ENCODE measurements around the gene TUBGCP5.

TUBGCP5 gene

DNA sequence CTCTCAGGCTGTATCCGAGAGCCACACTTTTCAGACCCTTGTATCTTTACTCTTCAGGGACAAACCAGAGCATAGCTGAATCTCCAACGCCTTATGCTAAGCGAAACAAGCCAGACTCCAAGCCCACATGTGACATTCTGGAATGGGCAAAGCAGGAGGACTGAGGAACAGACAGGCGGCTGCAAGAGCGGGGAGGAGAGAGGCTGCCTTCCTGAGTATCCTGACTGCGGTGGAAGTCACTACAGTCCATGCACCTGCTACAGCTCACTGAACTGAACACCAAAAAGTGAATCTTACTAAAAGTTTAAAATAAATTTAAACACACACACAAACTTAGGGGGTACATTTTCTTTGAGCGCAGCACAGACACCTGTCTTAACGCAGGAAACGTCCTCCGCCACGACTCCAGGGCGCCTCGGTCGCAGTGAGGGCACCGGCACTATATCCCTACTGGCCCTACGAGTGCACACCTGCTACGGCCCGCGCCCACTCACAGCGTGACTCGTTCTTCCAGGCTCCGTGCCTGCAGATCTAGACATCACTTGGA lies 60.6 kb downstream of the TUBGCP5 start:
- DNase-seq (ENCODE audit: low spot score): no peak

DNA sequence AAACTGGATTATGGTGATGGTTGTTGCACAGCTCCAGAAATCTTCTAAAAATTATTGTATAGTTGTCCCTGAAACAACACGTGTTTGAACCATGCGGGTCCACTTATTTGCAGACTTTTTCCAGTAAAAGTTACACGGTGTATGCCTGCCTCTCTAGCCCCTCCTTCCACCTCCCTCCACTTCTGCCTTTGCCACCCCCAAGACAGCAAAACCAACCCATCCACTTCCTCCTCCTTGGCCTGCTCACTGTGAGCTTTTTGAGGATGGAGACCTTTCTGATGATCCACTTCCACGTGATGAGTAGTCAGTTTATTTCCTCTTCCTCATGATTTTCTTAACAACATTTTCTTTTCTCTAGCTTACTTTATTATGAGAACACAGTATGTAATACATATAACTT lies 64.6 kb downstream of the TUBGCP5 start:
- DNase-seq (ENCODE audit: low spot score): no peak

DNA sequence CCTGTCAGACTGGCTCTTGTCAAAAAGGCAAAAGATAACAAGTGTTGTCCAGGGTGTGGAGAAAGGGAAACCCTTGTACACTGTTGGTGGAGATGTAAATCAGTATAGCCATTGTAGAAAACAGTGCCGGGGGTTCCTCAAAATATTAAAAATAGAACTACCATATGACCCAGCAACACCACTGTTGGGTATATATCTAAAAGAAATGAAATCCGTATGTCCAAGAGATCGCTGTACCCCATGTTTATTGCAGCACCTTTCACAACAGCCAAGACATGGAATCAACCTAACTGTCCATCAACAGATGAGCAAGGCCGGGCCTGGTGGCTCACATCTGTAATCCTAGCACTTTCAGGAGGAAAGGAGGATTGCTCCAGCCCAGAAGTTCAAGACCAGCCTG lies 65.4 kb downstream of the TUBGCP5 start:
- no peak for DNase-seq (ENCODE audit: low spot score)

DNA sequence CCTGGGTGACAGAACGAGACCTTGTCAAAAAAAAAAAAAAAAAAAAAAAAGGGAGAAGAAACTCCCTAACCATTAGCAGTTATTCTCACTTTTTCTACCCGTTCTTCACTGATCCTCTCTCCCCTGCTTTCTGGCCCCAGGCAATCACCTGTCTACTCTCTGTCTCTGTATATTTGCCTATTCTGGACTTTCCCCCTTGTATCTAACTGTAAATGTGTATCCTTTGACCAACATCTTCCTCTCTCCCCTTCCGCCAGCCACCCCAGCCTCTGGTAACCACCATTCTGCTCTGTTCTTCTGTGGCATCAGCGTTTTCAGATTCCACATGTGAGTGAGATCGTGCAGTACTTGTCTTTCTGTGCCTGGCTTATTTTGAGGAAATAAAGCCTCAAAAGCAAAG lies 66.1 kb downstream of the TUBGCP5 start:
- no peak for DNase-seq (ENCODE audit: low spot score)

DNA sequence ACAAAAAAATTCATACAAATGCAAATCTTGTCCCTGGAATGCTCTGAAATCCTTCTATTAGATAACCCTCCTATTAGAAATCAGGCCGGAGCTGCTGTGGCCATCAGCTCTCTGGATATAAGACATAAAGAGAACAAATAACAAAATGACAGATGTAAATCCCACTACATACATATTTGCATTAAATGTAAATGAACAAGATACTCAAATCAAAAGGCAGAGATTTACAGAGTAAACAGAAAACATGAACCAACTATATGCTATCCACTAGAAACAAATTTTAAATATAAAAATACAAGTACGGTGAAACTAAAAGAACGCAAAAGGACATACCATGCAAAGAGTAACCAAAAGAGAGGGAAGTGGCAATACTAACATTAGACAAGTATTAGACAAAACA lies 69.9 kb downstream of the TUBGCP5 start:
- no peak for DNase-seq (ENCODE audit: low spot score)

DNA sequence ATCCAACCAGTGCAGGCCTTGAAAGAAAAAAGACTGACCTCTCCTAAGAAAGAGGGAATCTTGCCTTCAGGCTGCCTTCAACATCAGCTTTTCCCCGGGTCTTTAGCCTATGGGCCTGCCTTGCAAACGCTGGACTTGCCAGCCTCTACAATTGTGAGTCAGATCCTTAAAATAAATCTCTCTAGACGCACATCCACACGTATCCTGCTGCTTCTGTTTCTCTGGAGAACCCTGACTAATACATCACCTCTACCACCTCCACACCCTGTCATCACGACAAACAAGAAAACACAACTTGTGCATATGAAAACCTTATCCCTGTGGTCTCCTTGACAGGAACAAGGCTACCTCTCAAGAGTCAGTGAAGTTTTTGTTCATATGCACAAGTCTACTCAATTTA lies 71.0 kb downstream of the TUBGCP5 start:
- DNase-seq (ENCODE audit: low spot score): no peak

DNA sequence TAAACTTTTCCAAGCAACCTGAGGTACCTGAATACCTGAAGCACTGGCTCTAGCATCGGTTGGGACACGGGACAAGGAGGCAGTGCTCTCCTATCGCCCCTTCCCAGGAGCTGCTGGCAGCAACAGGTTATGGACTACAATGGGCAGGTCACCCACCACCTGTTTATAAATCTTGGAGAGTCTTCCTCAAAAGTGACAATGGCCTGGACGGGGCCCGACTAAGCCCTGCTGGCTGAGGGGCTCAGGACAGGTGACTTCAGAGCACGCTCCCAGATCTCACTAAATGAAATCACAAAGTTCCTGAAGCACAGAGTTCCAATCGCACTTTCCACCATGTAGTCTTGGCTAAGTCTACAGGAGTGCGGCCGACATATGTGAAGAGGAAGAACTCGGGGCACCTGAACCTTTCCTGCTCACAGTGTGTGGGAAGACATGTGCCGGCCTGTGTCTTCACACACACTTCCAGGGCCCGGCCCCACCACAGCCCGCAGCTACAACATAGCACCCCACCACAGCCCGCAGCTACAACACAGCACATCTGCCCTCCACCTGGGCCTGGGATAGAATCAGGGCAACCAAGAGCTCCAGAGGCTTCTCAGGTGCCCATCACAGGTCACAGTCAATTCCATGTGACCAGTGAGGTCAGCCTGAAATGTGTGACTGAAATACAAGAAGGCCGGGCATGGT lies 72.1 kb downstream of the TUBGCP5 start:
- DNase-seq (ENCODE audit: low spot score): no peak

DNA sequence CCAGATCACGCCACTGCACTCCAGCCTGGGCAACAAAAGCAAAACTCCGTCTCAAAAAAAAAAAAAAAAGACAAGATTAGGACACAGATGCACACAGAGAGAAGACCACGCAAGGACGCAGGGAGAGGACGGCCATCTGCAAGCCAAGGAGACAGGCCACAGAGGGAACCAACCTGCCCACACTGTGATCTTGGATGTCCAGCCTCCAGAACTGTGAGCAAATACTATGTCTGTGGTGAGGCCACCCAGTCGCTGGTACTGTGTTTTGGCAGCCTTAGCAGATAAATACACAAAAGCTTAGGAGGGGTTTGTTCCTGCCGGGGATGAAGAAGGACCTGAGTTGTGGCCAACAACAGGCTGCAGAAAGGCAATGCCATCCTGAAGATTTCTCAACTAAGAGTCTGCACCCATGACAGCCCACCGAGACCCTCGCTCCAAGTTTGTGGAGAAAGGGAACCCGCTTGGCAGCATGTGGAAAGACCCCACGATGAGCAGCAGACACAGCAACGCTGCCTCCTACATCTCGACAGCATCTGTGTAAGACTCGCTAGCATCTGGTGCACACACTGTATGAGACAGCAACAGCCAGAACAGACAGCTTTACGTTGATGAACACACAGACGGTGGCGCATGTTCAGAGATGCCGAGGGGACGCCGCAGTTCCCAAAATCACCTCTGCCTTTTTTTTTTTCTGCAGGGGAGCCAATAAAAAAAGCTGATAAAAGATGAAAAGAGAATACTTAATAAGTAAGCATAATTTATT lies 72.9 kb downstream of the TUBGCP5 start:
- DNase-seq (ENCODE audit: low spot score): no peak

DNA sequence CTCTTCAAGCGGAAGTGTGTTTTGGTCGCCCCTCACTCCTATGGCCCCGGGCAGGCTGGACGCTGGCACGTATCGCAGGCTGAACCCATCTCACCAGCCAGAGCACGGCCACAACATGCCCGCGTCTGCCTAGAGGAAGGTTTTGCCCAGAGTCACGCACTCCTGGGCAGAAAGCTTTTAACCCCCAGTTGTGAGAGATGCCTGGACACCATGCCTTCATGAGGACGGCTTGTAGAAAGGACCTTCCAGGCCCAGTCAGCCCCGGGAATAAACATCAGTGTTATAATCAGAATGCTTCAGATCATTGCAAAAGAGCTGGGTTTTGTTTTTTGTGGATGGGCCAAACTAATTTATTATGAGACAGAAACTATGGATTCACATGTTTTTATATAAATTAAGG lies 75.7 kb downstream of the TUBGCP5 start:
- no peak for DNase-seq (ENCODE audit: low spot score)

DNA sequence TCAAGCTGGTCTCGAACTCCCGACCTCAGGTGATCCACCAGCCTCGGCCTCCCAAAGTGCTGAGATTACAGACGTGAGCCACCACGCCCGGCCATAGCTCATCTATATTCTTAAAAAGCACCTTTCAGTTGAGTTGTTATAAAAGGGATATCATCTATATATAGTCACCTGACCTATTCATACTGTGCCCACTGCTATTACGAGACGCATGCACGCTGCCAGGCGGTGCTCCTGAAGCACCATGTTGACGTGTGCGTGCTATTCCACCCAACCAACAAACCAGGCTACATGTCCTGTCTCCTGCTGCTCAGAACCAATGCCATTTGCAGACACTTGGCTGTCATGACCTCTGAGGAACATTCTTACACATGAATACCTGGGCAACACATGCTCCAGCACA lies 76.8 kb downstream of the TUBGCP5 start:
- no peak for DNase-seq (ENCODE audit: low spot score)

DNA sequence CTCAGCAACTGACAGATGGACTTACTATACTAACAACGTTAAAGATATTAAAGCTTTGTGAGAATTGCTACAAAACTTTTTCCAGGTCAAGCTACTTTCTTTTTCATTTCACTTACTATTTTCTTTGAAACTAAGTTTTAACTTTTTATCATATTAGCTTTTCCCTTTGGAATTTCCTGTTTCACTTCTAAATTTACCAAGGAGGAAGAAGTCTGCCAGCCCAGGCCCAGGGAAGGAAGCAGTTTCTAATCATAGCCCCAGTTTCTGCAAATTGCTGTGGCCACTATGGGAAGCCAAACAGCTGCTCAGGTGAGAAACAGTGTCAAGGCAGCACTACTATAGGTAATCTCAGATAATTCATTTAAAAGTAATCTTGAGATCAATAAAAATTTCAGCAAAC lies 77.6 kb downstream of the TUBGCP5 start:
- no peak for DNase-seq (ENCODE audit: low spot score)

DNA sequence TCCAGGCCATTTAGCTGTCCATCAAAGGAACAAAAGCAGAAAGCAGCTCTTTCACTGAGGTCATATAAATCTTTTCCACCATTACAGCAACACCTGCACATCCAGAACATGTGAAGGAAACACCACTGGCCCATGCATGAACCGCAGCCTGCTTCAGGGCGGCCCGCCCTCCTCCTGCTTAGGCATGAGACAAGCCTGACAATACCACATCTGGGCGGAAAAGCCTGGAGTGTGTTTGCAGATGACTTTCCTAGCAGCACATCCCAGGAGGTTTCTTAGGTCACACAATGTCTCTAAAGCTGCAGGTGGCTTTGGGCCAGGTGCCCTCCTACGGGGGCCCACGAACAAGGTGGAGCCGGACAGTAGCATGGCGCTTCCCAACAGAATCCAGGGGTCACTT lies 78.8 kb downstream of the TUBGCP5 start:
- no peak for DNase-seq (ENCODE audit: low spot score)

DNA sequence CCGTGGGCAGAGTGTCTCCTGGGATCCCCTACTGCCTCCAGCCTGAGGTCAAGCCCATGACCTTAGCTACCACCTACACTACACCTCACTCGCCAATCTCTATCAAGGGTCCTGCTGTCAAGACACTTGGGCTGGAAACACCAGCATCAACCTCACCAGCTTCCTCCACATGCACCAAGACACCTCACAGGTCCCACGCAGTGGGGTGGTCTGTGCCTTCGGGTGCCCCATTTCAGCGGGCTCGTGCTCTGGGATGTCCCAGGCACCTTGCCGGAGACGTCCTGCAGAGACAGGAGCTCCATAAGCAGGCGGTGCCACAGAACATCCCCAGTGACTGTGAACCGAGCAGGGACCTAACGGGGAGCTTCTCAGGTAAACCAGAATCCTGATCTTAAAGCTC lies 79.2 kb downstream of the TUBGCP5 start:
- DNase-seq (ENCODE audit: low spot score): no peak

DNA sequence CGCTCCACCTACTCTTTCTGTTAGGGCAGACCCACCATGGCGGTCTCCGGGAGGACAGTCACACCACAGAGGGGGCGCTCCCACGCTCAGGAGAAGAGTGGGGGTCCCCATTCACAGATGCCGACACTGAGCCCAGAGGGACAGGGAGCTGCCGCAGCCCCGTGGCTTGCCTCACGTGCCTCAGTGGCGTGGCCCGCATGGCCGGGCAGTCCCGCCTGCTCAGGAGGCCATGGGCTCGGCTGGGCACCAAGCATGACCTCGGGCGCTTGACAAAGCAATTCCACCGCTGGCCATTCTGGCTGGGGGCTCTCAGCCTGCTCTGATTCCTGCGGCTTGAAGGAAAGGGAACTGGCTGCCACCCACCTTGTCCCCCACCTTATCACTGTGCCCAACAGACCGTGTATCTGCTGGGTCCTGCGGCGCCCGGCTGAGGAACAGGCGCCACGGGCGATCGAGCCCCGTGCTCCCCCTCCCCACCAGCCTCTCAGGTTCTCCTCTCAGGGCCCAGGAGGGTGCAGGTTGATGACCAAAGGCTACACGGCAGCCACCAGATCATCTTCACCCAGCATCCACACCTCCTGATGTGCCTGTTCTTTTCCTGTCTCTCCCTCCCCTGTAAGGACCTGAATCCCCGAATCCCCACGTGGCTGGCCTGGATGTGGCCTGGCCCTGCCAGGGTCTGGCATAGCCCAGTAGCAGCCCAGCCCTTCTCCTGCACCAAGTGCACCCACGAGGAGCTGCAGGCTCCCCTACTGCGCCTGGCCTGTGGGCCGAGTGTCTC lies 79.9 kb downstream of the TUBGCP5 start:
- no peak for DNase-seq (ENCODE audit: low spot score)

DNA sequence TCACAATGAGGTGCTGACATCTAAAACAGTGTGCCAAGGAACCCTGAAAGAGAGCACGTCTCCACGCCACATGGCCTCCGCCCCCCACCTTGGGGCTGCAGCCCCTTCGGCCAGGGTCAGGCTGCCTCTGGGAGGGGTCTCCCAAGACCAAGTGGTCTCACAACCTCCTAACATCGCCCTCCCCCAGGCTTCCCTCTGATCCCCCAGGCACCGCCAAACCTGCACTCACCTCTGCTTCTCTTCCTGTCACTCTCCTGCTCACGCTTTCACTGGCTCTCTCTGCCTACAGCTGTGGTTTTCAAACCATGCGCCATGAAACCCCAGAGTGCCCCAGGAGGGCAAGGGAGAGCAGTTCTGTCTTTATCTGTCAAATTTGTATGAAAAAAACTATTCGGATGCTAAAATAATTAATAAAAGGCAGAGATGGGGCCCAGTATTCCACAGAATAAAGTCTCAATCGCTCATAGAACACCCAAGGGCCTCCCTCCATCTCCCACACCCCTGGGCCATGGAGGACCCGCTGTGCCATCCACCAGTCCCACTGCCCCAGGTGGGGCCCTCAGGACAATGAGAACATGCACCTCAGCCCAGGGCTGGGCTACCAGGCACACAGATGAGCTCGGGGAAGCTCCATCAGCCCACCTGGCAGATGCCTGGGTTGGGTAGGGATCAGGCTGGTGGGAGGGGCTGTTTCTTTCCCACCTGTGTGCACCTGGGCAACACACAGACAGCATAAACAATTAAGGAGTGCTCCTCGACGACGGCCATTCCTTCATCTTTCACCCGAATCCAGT lies 80.7 kb downstream of the TUBGCP5 start:
- no peak for DNase-seq (ENCODE audit: low spot score)

DNA sequence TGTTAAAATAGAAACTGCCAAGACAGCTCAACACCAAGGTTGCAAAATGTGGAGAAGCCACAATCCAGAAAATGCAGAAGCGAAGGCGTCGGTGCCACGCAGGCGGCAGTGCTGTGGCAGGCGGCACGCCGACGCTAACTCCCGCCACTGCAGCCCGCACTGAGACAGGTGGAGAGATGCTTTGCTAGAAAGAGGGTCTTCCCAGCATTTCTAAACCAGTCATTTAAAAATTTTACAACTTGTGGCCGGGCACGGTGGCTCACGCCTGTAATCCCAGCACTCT lies 82.5 kb downstream of the TUBGCP5 start:
- DNase-seq (ENCODE audit: low spot score): no peak

DNA sequence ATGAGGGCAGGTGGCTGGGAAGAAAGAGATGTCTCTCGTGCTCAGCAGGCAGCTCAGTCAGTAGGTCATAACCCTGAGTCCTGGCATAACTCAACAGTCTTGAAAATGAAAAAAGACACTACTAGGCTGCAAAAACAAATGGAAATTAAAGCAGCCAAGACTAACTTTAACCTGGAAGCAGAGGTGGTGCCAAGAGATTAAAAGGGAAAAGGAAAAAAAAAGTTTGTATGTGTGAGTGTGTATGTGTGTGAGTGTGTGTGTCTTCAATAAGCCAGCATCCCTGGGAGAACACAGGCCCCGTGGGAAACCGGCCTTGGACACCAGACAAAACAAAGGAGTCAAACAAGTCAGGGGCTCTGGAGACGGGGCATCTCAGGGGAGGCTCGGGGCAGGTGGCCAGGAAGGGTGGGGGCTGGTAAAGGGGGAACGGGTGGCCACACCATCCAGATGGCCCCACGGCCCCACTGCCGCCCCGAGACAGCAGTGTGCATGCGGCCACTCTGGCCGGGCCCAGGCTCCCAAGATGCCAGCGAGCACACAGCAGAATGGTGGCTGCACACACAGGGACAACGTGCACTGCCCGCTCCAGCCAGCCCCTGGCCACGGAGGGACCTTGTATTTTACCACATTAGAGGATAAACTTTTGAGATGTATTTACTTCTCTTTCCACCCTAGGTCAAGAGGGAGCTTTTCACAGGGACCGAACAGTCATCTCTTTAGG lies 83.0 kb downstream of the TUBGCP5 start:
- no peak for DNase-seq (ENCODE audit: low spot score)

DNA sequence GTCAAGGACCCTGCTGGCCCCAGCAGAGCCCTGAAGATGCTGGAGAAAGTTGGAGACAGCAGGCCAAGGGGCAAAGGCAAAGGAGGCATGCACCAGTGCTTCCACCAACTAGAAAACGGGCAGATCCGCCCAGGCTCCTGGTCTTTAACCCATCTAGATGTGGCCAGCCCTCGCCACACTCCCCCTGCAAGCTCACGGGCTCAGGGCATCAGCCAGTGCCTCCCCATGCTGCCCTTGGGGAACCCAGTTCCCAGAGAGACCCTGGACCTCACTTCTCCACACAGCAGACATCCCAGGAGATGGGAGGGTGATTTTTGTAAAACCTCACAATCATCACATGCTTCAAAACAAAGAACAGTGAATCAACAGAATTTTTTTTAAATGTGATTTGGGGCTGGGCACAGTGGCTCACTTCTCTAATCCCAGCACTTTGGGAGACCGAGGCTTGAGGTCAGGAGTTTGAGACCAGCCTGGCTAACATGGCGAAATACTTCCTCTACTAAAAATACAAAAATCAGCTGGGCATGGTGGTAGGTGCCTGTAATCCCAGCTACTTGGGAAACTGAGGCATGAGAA lies 83.7 kb downstream of the TUBGCP5 start:
- DNase-seq (ENCODE audit: low spot score): no peak

DNA sequence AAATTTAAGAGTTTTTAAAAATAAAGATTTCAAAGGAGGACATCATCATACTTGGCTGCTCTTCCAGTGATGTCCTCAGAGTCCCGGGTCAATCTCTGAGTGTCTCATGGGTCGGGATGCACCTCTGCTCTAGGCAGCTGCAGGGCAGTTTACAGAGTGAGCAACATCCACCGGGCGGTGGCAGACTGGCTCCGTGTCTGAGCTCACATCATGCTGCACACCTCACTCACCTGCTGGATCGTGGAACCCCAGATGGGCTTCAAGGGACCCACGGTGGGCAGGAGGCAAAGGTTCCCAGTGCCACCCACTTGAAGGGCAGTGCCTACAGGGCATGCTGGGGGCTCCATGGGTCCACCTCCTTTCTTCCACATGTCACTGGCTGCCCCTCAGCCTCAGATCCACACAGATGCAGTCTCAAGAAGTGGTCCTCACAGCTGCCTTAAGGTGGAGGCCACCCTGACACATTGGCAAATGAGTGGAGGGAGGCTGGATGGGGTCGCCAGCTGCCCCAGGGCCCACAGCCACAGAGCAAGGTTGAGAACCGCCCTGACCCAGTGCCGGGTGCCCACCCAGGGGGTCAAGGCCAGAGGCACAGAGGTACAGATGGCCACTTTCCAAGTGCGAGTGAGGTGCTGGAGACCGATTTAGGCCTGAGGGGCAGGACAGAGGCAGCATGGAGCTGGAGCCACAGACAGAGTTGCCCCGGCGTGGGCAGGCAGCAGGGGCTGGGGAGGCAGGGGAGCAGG lies 84.4 kb downstream of the TUBGCP5 start:
- DNase-seq (ENCODE audit: low spot score): no peak

DNA sequence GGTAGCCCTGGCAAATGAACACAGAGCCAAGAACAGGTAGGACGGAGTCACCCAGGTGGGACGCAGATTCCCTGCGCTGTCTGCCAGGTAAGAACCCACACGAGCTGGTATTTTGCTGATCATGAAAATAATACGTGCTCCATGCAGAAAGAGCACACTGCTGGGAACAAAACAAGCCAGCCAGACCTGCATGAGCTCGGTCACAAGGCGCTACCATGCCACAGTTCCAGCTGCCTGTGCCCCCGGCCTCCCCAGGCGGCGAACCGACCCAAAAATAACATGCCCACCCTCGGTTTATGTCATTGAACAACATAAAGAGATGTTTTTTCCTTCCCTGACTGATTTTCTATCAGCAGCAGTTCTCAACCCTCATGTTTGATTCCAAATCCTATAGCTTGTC lies 85.0 kb downstream of the TUBGCP5 start:
- DNase-seq (ENCODE audit: low spot score): no peak
